ENCODE data around the gene PASK. TPM values are rescaled to one million over a fixed set of nuclear protein-coding genes. Genes with fewer than 3 reads are reported as not detected.

PASK gene
- polyA plus RNA-seq, 6 donors from 2014 or later: 3.9 to 17.4 (median 9.1) TPM

GRCh38 chr2:241163601-241164118, 14.4 kb upstream of the PASK start:
- ATAC-seq (ENCODE audit: low read depth in 2 of 2) (no peak), DNase-seq (no peak)
- no peak overlapping the region for H3K4me3 Mint-ChIP-seq
- H3K4me1 Mint-ChIP-seq: peaks cover 0 to 5% (median 0%) of the 10 kb centered on the region in 3 donors
- H3K36me3 Mint-ChIP-seq: peaks cover 13% of the 10 kb centered on the region in 2 donors
- H3K27ac Mint-ChIP-seq: peak overlapping the region in 1 of 6 donors; percentile 24
- no peaks in the 10 kb centered on the region for H3K27me3 Mint-ChIP-seq
- no peaks in the 10 kb centered on the region for H3K9me3 Mint-ChIP-seq

GRCh38 chr2:241161646-241162281, 12.5 kb upstream of the PASK start:
- H3K36me3 Mint-ChIP-seq: peaks cover 6 to 14% of the 10 kb centered on the region in 2 donors
- no peaks in the 10 kb centered on the region for H3K27me3 Mint-ChIP-seq
- no peaks in the 10 kb centered on the region for H3K9me3 Mint-ChIP-seq
- H3K27ac Mint-ChIP-seq: peak overlapping the region in 1 of 6 donors; percentile 74
- H3K4me3 Mint-ChIP-seq: no peak overlapping the region
- no peak for DNase-seq
- no peak for ATAC-seq (ENCODE audit: low read depth in 2 of 2)
- peaks cover 8 to 11% (median 8%) of the 10 kb centered on the region in 3 donors for H3K4me1 Mint-ChIP-seq

GRCh38 chr2:241160318-241160717, 11.0 kb upstream of the PASK start:
- ATAC-seq (ENCODE audit: low read depth in 2 of 2): no peak
- Mint-ChIP-seq H3K9me3 (no peaks in the 10 kb centered on the region), H3K4me3 (no peak overlapping the region), H3K27ac (no peak overlapping the region), H3K27me3 (no peaks in the 10 kb centered on the region), H3K4me1 (peaks cover 10 to 14% (median 11%) of the 10 kb centered on the region in 3 donors), H3K36me3 (peaks cover 6 to 14% of the 10 kb centered on the region in 2 donors)
- no peak for DNase-seq

GRCh38 chr2:241159116-241159515, 9.8 kb upstream of the PASK start:
- H3K4me3 Mint-ChIP-seq: no peak overlapping the region
- no peak overlapping the region for H3K27ac Mint-ChIP-seq
- no peaks in the 10 kb centered on the region for H3K27me3 Mint-ChIP-seq
- H3K36me3 Mint-ChIP-seq: peaks cover 6 to 14% of the 10 kb centered on the region in 2 donors
- DNase-seq: no peak
- no peaks in the 10 kb centered on the region for H3K9me3 Mint-ChIP-seq
- H3K4me1 Mint-ChIP-seq: peaks cover 10 to 14% (median 11%) of the 10 kb centered on the region in 3 donors
- no peak for ATAC-seq (ENCODE audit: low read depth in 2 of 2)

GRCh38 chr2:241158546-241158900, 9.3 kb upstream of the PASK start:
- H3K27me3 Mint-ChIP-seq: no peaks in the 10 kb centered on the region
- H3K36me3 Mint-ChIP-seq: peaks cover 6 to 14% of the 10 kb centered on the region in 2 donors
- no peak overlapping the region for H3K27ac Mint-ChIP-seq
- H3K4me1 Mint-ChIP-seq: peaks cover 10 to 14% (median 11%) of the 10 kb centered on the region in 3 donors
- H3K9me3 Mint-ChIP-seq: no peaks in the 10 kb centered on the region
- no peak for DNase-seq
- H3K4me3 Mint-ChIP-seq: no peak overlapping the region
- no peak for ATAC-seq (ENCODE audit: low read depth in 2 of 2)

GRCh38 chr2:241157841-241158545, 8.7 kb upstream of the PASK start:
- Mint-ChIP-seq H3K27ac (no peak overlapping the region), H3K36me3 (peaks cover 6 to 14% of the 10 kb centered on the region in 2 donors), H3K27me3 (no peaks in the 10 kb centered on the region), H3K9me3 (no peaks in the 10 kb centered on the region), H3K4me3 (no peak overlapping the region), H3K4me1 (peaks cover 10 to 14% (median 11%) of the 10 kb centered on the region in 3 donors)
- no peak for ATAC-seq (ENCODE audit: low read depth in 2 of 2)
- no peak for DNase-seq

GRCh38 chr2:241156971-241157441, 7.7 kb upstream of the PASK start:
- ATAC-seq (ENCODE audit: low read depth in 2 of 2) (no peak), DNase-seq (no peak)
- Mint-ChIP-seq H3K4me3 (peak overlapping the region in 1 of 8 donors; percentile 21), H3K27ac (peak overlapping the region in 2 of 6 donors; percentile 36 to 73), H3K9me3 (no peaks in the 10 kb centered on the region), H3K4me1 (peaks cover 13 to 18% (median 14%) of the 10 kb centered on the region in 3 donors), H3K27me3 (no peaks in the 10 kb centered on the region), H3K36me3 (peaks cover 1 to 9% of the 10 kb centered on the region in 2 donors)

- Mint-ChIP-seq H3K36me3 (peaks cover 0 to 6% of the 10 kb centered on the region in 2 donors), H3K4me1 (peaks cover 24 to 29% (median 25%) of the 10 kb centered on the region in 3 donors), H3K27me3 (no peaks in the 10 kb centered on the region), H3K4me3 (peak overlapping the region in 1 of 8 donors; percentile 43), H3K9me3 (no peaks in the 10 kb centered on the region), H3K27ac (no peak overlapping the region)
- ATAC-seq (ENCODE audit: low read depth in 2 of 2) (no peak), DNase-seq (no peak)
These were observed 6.7 kb upstream of the PASK start for GRCh38 chr2:241155936-241156335.

- Mint-ChIP-seq H3K4me3 (peak overlapping the region in 2 of 8 donors; percentile 2 to 29), H3K4me1 (peaks cover 32 to 39% (median 33%) of the 10 kb centered on the region in 3 donors), H3K27ac (peak overlapping the region in 1 of 6 donors; percentile 88), H3K27me3 (no peaks in the 10 kb centered on the region), H3K36me3 (peaks cover 0 to 6% of the 10 kb centered on the region in 2 donors), H3K9me3 (no peaks in the 10 kb centered on the region)
- ATAC-seq (ENCODE audit: low read depth in 2 of 2): no peak
- no peak for DNase-seq
These were observed 5.6 kb upstream of the PASK start for GRCh38 chr2:241154915-241155314.

- H3K27me3 Mint-ChIP-seq: no peaks in the 10 kb centered on the region
- peak overlapping the region in 1 of 8 donors; percentile 54 for H3K4me3 Mint-ChIP-seq
- ATAC-seq (ENCODE audit: low read depth in 2 of 2) (no peak), DNase-seq (no peak)
- H3K27ac Mint-ChIP-seq: no peak overlapping the region
- no peaks in the 10 kb centered on the region for H3K9me3 Mint-ChIP-seq
- H3K4me1 Mint-ChIP-seq: peaks cover 34 to 47% (median 35%) of the 10 kb centered on the region in 3 donors
- peaks cover 0 to 6% of the 10 kb centered on the region in 2 donors for H3K36me3 Mint-ChIP-seq
These were observed 4.3 kb upstream of the PASK start for GRCh38 chr2:241153616-241154015.

GRCh38 chr2:241151934-241152660, 2.8 kb upstream of the PASK start:
- Mint-ChIP-seq H3K36me3 (no peaks in the 10 kb centered on the region), H3K9me3 (no peaks in the 10 kb centered on the region), H3K27me3 (no peaks in the 10 kb centered on the region), H3K4me1 (peaks cover 36 to 46% (median 37%) of the 10 kb centered on the region in 3 donors), H3K27ac (peak overlapping the region in 3 of 6 donors; percentile 92 to 94 (median 94)), H3K4me3 (peak overlapping the region; percentile 45 to 100 (median 99))
- DNase-seq (no peak), ATAC-seq (ENCODE audit: low read depth in 2 of 2) (no peak)

- Mint-ChIP-seq H3K27ac (peak overlapping the region; percentile 92 to 98 (median 96)), H3K4me1 (peaks cover 33 to 48% (median 36%) of the 10 kb centered on the region in 3 donors), H3K36me3 (no peaks in the 10 kb centered on the region), H3K9me3 (no peaks in the 10 kb centered on the region), H3K27me3 (no peaks in the 10 kb centered on the region), H3K4me3 (peak overlapping the region; percentile 92 to 100 (median 99))
- DNase-seq (no peak), ATAC-seq (ENCODE audit: low read depth in 2 of 2) (no peak)
These were observed 1.6 kb upstream of the PASK start for GRCh38 chr2:241150660-241151530.

All from naive B cell (primary cell).